GM23338 (cell line): ENCODE results near the gene ARHGEF39.

Experiments used
- CREB1 ChIP-seq: fragments of 250-450 bp; sonication (Bioruptor Pico); IDR thresholded peaks from 2 replicates; pipeline ENCODE4 v1.5.0; 2020; ENCODE audit warnings: low read depth, mild to moderate bottlenecking, moderate library complexity
- EZH2 ChIP-seq: fragments of 200-600 bp; sonication (generic); IDR thresholded peaks from one replicate; pipeline ENCODE4 v1.8.0; 2017; ENCODE audit warnings: antibody characterized with exemption, mild to moderate bottlenecking, low read depth; ENCODE audit not compliant: unreplicated experiment
- POLR2AphosphoS5 ChIP-seq: IDR thresholded peaks from 2 replicates; pipeline ENCODE4 v1.6.1; 2016; ENCODE audit warnings: antibody characterized with exemption, low read depth
- TF ChIP-seq, protein P1 (sequence below), 2 experiments: fragments of 200-600 bp in 1 of 2; sonication (generic) in 1 of 2; conservative IDR thresholded peaks; 2 replicates each; pipeline versions ENCODE4 v1.5.1 to v1.6.1; 2016 to 2017; ENCODE audit warnings: antibody characterized with exemption in 2 of 2, low read depth in 2 of 2, mild to moderate bottlenecking in 2 of 2, moderate library complexity in 1 of 2

GRCh38 chr9:35674025-35674361 is 9.0 kb upstream of the ARHGEF39 start:
- TF ChIP-seq, protein P1, sequence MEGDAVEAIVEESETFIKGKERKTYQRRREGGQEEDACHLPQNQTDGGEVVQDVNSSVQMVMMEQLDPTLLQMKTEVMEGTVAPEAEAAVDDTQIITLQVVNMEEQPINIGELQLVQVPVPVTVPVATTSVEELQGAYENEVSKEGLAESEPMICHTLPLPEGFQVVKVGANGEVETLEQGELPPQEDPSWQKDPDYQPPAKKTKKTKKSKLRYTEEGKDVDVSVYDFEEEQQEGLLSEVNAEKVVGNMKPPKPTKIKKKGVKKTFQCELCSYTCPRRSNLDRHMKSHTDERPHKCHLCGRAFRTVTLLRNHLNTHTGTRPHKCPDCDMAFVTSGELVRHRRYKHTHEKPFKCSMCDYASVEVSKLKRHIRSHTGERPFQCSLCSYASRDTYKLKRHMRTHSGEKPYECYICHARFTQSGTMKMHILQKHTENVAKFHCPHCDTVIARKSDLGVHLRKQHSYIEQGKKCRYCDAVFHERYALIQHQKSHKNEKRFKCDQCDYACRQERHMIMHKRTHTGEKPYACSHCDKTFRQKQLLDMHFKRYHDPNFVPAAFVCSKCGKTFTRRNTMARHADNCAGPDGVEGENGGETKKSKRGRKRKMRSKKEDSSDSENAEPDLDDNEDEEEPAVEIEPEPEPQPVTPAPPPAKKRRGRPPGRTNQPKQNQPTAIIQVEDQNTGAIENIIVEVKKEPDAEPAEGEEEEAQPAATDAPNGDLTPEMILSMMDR (conservative IDR thresholded peaks at IDR 0.05; ENCODE audit: low read depth in 2 of 2): no peak
- TF ChIP-seq POLR2AphosphoS5 (no peak), EZH2 (no peak), CREB1 (CRISPR knock-in tag) (no peak)
